ENCODE results near the gene STOM.
"Not testable (repeated sequence)": the region's sequence is repeated elsewhere in the genome, so short reads cannot be mapped to it uniquely, and the experiment has no call there.

The STOM gene

GRCh38 chr9:121294151-121294743, 75.8 kb downstream of the STOM start:
- DNase-seq (ENCODE audit: extremely low read depth, low read depth) = no peak
- TF ChIP-seq CTCF (IDR thresholded peaks at IDR 0.05; ENCODE audit: low read depth, low read length) = no peak

- TF ChIP-seq CTCF (IDR thresholded peaks at IDR 0.05; ENCODE audit: low read depth, low read length) = no peak
- no peak for DNase-seq (ENCODE audit: extremely low read depth, low read depth)
These were observed 77.2 kb downstream of the STOM start for GRCh38 chr9:121292801-121293241.

- TF ChIP-seq CTCF (IDR thresholded peaks at IDR 0.05; ENCODE audit: low read depth, low read length) = no peak
- no peak for DNase-seq (ENCODE audit: extremely low read depth, low read depth)
These were observed 78.0 kb downstream of the STOM start for GRCh38 chr9:121292051-121292450.

- not testable (repeated sequence) for DNase-seq (ENCODE audit: extremely low read depth, low read depth)
These were observed 78.5 kb downstream of the STOM start for GRCh38 chr9:121291536-121291935.

GRCh38 chr9:121289772-121290370, 80.2 kb downstream of the STOM start:
- DNase-seq (ENCODE audit: extremely low read depth, low read depth) = no peak
- no peak for TF ChIP-seq CTCF (IDR thresholded peaks at IDR 0.05; ENCODE audit: low read depth, low read length)

GRCh38 chr9:121289026-121289771, 80.9 kb downstream of the STOM start:
- no peak for DNase-seq (ENCODE audit: extremely low read depth, low read depth)
- no peak for TF ChIP-seq CTCF (IDR thresholded peaks at IDR 0.05; ENCODE audit: low read depth, low read length)

Data from AG09319 (cell line).